IPS-18a (cell line): Measurements from ENCODE around the gene CDCA3.
A peak's percentile ranks its signal among the peaks of the same experiment; 100 is the strongest.
"Not testable (repeated sequence)": the region's sequence is repeated elsewhere in the genome, so short reads cannot be mapped to it uniquely, and the experiment has no call there.

Source experiments
- H3K27ac ChIP-seq: one replicate; pipeline ENCODE4 v1.5.1; 2013; ENCODE audit warnings: low read length
- H3K27me3 ChIP-seq: one replicate; pipeline ENCODE4 v1.6.1; 2013; ENCODE audit warnings: mild to moderate bottlenecking, low read length; ENCODE audit not compliant: control insufficient read depth, insufficient read depth
- H3K36me3 ChIP-seq: one replicate; pipeline ENCODE4 v1.6.1; 2013; ENCODE audit warnings: low read depth, low read length; ENCODE audit not compliant: control insufficient read depth
- H3K4me1 ChIP-seq: one replicate; pipeline ENCODE4 v1.6.1; 2013; ENCODE audit warnings: low read depth, low read length; ENCODE audit not compliant: control insufficient read depth
- H3K4me3 ChIP-seq: one replicate; pipeline ENCODE4 v1.5.1; 2013; ENCODE audit warnings: low read length
- H3K9ac ChIP-seq: one replicate; pipeline ENCODE4 v1.6.1; 2013; ENCODE audit warnings: mild to moderate bottlenecking, low read length, moderate library complexity
- H3K9me3 ChIP-seq: one replicate; pipeline ENCODE4 v1.6.1; 2013; ENCODE audit warnings: low read depth, low read length; ENCODE audit not compliant: control insufficient read depth

Gene CDCA3

DNA sequence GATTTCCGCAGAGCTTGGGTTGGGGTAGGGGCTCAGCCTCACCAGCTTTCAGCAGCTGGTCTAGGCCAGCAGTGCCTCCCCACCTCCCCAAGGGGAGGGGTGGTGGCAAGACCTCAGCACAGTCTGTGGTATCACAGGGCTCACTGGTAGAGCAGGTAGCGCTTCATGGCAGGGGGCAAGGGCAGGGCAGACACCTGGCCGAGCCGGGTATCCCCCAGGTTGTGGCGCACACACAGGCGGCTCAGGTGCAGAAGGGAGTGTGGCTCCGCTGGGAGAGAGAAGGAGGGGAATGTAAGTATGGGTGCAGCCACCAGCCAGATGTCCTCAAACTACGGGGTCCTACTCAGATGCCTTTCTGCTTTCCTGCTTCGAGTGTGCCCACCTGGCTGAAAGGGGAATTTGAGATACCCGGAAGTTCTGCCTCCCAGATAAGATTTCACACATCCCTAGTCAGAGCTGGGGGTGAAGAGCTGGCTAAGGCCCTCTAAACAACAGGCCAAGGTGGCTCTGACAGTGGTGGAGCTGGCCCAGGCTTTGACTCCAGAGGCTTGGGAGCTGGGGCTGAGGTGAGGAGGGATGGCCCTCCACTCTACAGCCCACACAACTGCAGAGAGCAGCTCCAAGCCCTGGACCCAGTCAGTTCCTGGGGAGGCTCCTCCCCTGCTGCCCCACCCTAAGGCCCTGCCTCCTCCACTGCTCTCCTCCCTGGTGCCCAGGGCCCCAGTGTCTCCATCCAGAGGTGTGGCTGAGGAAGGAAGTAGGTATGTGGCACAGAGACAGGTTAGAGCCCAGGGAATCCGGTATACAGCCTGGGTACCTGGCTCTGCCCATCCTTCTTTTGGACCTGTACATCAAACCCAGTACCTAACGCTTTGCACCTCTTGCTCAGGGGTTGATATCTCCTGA, 20.2 kb upstream of the CDCA3 start:
- no peak overlapping the region for H3K9ac ChIP-seq
- H3K4me1 ChIP-seq: peaks cover 13% of the 10 kb centered on the region
- H3K9me3 ChIP-seq: no peaks in the 10 kb centered on the region
- H3K27ac ChIP-seq: no peak overlapping the region
- no peaks in the 10 kb centered on the region for H3K27me3 ChIP-seq
- peaks cover 19% of the 10 kb centered on the region for H3K36me3 ChIP-seq
- H3K4me3 ChIP-seq: peak overlapping the region; percentile 83

GRCh38 chr12:6870304-6870703, 19.2 kb upstream of the CDCA3 start:
- not testable (repeated sequence) for H3K27me3 ChIP-seq, H3K27ac ChIP-seq, H3K9ac ChIP-seq, H3K9me3 ChIP-seq, H3K4me3 ChIP-seq
- Histone ChIP-seq H3K36me3 (peaks cover 25% of the 10 kb centered on the region), H3K4me1 (peaks cover 22% of the 10 kb centered on the region)

DNA sequence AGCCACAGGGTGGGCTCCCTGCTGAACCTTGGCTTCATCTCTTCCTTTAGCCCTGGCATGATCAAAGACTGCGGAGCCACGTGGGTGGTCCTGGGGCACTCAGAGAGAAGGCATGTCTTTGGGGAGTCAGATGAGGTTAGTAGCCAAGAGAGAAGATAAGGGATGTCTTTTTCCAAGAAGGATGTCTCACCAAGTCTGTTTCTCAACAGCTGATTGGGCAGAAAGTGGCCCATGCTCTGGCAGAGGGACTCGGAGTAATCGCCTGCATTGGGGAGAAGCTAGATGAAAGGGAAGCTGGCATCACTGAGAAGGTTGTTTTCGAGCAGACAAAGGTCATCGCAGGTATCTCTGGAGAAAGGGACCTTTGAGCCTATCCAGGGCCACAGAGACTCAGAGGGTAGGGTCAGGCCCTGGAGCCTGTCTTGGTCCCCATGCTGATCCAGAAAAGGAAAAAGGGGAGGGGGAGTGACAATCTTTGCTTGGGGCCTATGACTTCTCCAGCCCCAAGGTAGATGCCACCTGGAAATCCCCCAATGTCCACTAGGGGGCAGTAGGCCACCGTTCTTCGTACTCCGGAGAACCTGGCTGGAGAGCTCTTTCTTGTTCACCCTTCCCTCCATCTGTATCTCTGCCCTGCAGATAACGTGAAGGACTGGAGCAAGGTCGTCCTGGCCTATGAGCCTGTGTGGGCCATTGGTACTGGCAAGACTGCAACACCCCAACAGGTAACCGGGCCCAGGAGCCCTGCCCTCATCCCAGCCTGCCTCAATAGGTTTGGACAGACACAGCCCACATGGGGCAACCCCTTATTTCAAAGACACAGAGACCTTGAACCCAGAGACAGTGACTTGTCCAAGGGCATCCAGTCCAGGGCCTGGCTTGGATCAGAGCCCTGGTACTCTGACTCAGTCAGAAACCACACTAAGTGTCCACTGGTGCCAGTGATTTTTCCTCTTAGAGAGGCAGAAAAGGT, 18.2 kb upstream of the CDCA3 start:
- Histone ChIP-seq H3K27ac (no peak overlapping the region), H3K4me3 (peak overlapping the region; percentile 73), H3K9ac (no peak overlapping the region), H3K4me1 (peaks cover 22% of the 10 kb centered on the region), H3K27me3 (no peaks in the 10 kb centered on the region), H3K36me3 (peaks cover 32% of the 10 kb centered on the region), H3K9me3 (no peaks in the 10 kb centered on the region)

DNA sequence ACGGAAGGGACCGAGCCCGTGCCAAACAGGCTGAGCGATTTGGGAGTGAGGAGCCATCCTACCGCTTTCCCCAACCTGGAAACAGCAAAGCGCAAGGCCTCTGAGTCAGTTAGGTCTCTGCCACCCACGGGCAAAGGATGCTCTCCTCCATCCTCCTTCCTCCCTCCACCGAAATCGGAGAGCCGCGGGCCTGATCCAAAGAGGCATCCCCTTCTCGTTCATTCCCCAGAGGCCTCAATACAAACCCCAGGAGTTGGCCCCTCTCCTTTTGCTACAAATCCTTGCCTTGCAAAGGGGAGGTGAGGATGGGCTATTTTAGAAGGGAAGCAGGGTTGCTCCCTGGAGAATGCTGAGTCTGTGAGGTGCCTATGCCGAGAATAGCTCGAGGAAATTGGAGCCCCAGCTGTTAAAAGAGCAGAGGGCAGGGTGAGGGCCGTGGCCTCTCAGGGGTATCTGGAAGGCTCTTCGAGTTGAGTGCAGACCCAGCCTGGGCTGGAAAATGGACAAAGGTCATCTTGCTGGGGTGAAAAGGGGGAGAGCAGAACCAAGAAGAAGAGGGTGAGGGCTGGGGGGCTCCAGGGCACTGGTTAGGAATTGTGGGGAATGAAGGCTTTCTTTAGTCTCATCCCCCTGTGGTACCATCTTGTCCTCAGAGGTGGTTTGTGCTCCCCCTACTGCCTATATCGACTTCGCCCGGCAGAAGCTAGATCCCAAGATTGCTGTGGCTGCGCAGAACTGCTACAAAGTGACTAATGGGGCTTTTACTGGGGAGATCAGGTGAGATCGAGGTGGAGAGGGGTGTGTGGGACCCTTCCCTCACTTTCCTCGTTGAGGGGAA, 17.3 kb upstream of the CDCA3 start:
- Histone ChIP-seq H3K4me3 (peak overlapping the region; percentile 73), H3K36me3 (peaks cover 38% of the 10 kb centered on the region), H3K9me3 (no peaks in the 10 kb centered on the region), H3K27me3 (no peaks in the 10 kb centered on the region), H3K4me1 (peaks cover 18% of the 10 kb centered on the region), H3K9ac (peak overlapping the region; percentile 90), H3K27ac (no peak overlapping the region)

DNA sequence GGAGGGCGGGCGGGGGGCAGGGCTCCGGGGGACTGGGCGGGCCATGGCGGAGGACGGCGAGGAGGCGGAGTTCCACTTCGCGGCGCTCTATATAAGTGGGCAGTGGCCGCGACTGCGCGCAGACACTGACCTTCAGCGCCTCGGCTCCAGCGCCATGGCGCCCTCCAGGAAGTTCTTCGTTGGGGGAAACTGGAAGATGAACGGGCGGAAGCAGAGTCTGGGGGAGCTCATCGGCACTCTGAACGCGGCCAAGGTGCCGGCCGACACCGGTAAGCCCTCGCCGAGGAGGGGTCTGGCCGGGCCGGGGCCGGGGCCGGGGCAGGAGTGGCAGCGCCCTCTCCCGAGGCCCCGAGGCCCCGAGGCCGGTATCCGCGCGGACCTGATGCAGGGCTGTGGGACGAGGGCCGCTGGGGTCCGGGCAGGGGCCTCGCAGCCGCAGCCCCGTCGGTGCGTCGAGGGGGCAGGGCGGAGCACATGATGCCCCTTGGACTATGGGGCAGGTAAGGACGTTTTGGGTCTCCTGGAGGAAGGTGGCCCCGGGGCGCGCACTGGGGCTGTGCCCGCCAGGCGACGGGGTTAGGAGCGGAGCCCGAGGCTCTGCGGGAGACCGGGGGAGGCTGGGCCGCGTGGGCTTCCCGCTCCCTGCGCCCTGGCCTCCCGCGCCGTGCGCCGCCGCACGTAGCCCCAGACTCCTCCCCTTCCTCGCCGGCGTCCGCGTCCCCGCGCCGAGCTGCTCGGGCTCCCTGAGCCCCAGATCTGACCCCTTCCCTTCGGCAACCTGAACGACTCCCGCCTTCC, 16.5 kb upstream of the CDCA3 start, which contains the start of gene TPI1:
TPI1 (plus strand) TSS at position 119 of the 798 bp plus-strand sequence; CDS start at position 155, 36 bp downstream.
- peaks cover 18% of the 10 kb centered on the region for H3K4me1 ChIP-seq
- peaks cover 45% of the 10 kb centered on the region for H3K36me3 ChIP-seq
- no peaks in the 10 kb centered on the region for H3K9me3 ChIP-seq
- peak within 1 kb of the TSS; percentile 90 for H3K9ac ChIP-seq
- peak within 1 kb of the TSS; percentile 65 for H3K27ac ChIP-seq
- H3K27me3 ChIP-seq: no peaks in the 10 kb centered on the region
- peak within 1 kb of the TSS; percentile 73 for H3K4me3 ChIP-seq

DNA sequence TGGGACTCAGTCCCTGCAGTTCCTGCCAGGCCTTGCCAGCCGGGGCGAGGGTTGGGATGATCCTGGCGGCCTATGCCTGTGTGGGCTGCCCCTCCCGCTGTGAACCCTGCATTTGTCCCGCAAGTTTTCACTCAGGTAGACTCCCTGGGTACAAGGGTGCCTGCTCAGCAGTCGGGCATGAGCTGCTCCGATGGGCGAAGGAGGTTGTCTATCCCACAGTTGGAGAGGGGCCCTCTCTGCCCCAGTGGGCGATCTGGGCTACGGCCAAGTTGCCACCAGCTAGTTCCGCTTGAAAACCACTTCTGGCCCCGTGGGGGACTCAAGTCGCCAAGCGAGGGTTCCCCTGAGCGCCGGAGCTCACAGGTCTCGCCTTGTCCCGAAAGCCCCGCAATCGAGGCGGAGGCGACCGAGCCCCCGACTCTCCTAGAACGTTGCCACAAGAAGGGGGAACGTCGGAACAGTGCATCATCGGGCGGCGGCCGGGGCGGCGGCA, 15.9 kb upstream of the CDCA3 start:
- Histone ChIP-seq H3K4me1 (peaks cover 18% of the 10 kb centered on the region), H3K4me3 (peak overlapping the region; percentile 73), H3K36me3 (peaks cover 51% of the 10 kb centered on the region), H3K27me3 (no peaks in the 10 kb centered on the region), H3K9ac (peak overlapping the region; percentile 58), H3K27ac (peak overlapping the region; percentile 24), H3K9me3 (no peaks in the 10 kb centered on the region)

- peak overlapping the region; percentile 58 for H3K9ac ChIP-seq
- H3K27ac ChIP-seq: peak overlapping the region; percentile 24
- H3K4me1 ChIP-seq: peaks cover 18% of the 10 kb centered on the region
- H3K4me3 ChIP-seq: peak overlapping the region; percentile 73
- H3K9me3 ChIP-seq: no peaks in the 10 kb centered on the region
- H3K36me3 ChIP-seq: peaks cover 57% of the 10 kb centered on the region
- no peaks in the 10 kb centered on the region for H3K27me3 ChIP-seq
Measured at GRCh38 chr12:6866163-6866919, 15.3 kb upstream of the CDCA3 start.

DNA sequence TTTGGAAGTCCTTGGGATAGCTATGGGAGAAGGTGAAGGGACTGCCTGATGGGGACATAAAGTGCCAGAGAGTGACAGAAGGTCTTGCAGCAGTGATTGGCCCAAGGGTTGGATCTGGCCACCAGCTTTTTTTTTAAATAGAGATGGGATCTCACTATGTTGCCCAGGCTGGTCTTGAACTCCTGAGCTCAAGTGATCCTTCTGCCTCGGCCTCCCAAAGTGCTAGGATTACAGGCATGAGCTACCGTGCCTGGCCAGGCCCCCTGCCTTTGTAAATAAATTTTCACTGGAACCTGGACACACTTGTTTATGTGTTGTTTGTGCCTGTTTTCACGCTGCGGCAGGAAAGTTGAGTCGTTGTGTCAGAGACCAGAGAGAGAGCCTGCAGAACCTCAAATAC, 14.2 kb upstream of the CDCA3 start:
- not testable (repeated sequence) for H3K4me3 ChIP-seq, H3K27ac ChIP-seq, H3K9ac ChIP-seq, H3K27me3 ChIP-seq, H3K9me3 ChIP-seq
- Histone ChIP-seq H3K4me1 (peaks cover 18% of the 10 kb centered on the region), H3K36me3 (peaks cover 57% of the 10 kb centered on the region)

DNA sequence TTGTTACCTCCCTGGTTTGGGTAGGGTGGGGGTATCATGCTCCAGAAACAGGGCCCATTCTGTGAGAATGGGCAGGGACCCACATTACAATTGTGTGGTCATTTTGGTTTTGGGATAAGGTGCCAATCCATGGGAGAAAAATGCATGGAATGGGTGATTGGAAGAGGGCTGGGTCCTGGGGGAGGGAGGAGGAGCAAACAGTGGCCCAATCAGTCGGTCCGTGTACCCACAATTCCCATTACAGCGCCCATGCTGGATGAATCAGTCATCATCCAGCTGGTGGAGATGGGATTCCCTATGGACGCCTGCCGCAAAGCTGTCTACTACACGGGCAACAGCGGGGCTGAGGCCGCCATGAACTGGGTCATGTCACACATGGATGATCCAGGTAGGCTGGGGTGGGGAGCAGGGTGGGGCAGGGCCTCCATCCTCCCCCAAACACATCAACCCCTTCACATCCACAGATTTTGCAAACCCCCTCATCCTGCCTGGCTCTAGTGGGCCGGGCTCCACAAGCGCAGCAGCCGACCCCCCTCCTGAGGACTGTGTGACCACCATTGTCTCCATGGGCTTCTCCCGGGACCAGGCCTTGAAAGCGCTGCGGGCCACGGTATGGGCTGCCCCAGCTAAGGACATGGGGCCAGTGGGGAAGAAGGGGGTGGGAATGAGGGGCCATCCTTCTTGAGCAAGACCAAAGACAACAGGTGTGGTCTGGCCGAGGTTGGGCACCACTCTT, 12.7 kb upstream of the CDCA3 start:
- Histone ChIP-seq H3K27me3 (no peaks in the 10 kb centered on the region), H3K4me3 (no peak overlapping the region), H3K9me3 (no peaks in the 10 kb centered on the region), H3K9ac (no peak overlapping the region), H3K27ac (no peak overlapping the region), H3K4me1 (peaks cover 15% of the 10 kb centered on the region), H3K36me3 (peaks cover 53% of the 10 kb centered on the region)
